ENCODE results near the gene CCL7. TPM values are rescaled to one million over a fixed set of nuclear protein-coding genes. Genes with fewer than 3 reads are reported as not detected.

The CCL7 gene
- total and polyA plus RNA-seq, 8 donors = not detected

- DNase-seq (no peak), FAIRE-seq (no peak), ATAC-seq (no peak)
- Histone ChIP-seq H3K36me3 (no peaks in the 10 kb centered on the region), H3K27me3 (no peaks in the 10 kb centered on the region), H3K27ac (no peak overlapping the region), H3K9me3 (no peaks in the 10 kb centered on the region), H3K4me3 (no peak overlapping the region), H3K4me1 (peaks cover 0 to 18% (median 8%) of the 10 kb centered on the region in 3 donors)
- intact Hi-C loops (cut with DNase I) = no loop called here
- WGBS, 2 donors = 34 to 64% methylated on average over 1 of the region's 1 CpG
- TF ChIP-seq CTCF (IDR thresholded peaks at IDR 0.05) = no peak
Measured at GRCh38 chr17:34257986-34258326, 12.1 kb upstream of the CCL7 start.

GRCh38 chr17:34259146-34259545, 10.9 kb upstream of the CCL7 start:
- FAIRE-seq (no peak), DNase-seq (no peak), ATAC-seq (peak in 2 of 4 donors; percentile 11 to 12)
- H3K4me1 ChIP-seq = peaks cover 0 to 6% (median 0%) of the 10 kb centered on the region in 3 donors
- TF ChIP-seq CTCF (IDR thresholded peaks at IDR 0.05) = no peak
- H3K36me3 ChIP-seq = no peaks in the 10 kb centered on the region
- H3K27me3 ChIP-seq = no peaks in the 10 kb centered on the region
- H3K4me3 ChIP-seq = no peak overlapping the region
- no peaks in the 10 kb centered on the region for H3K9me3 ChIP-seq
- intact Hi-C loops (cut with DNase I) = no loop called here
- H3K27ac ChIP-seq = peak overlapping the region in 2 of 4 donors; percentile 3 to 51

- TF ChIP-seq CTCF (IDR thresholded peaks at IDR 0.05) = no peak
- H3K4me1 ChIP-seq = no peaks in the 10 kb centered on the region
- H3K27ac ChIP-seq = no peak overlapping the region
- H3K9me3 ChIP-seq = no peaks in the 10 kb centered on the region
- no peaks in the 10 kb centered on the region for H3K27me3 ChIP-seq
- DNase-seq (no peak), FAIRE-seq (no peak), ATAC-seq (no peak)
- WGBS, 2 donors = 40 to 52% methylated on average over 4 of the region's 4 CpGs
- H3K36me3 ChIP-seq = no peaks in the 10 kb centered on the region
- H3K4me3 ChIP-seq = no peak overlapping the region
- intact Hi-C loops (cut with DNase I) = no loop called here
Measured at GRCh38 chr17:34260861-34261260, 9.2 kb upstream of the CCL7 start.

GRCh38 chr17:34261568-34262337, 8.3 kb upstream of the CCL7 start:
- H3K9me3 ChIP-seq = no peaks in the 10 kb centered on the region
- H3K4me1 ChIP-seq = no peaks in the 10 kb centered on the region
- H3K4me3 ChIP-seq = no peak overlapping the region
- H3K27me3 ChIP-seq = no peaks in the 10 kb centered on the region
- no peak for ATAC-seq
- H3K36me3 ChIP-seq = no peaks in the 10 kb centered on the region
- TF ChIP-seq CTCF (IDR thresholded peaks at IDR 0.05) = no peak
- 82% methylated on average over 5 of the region's 5 CpGs for WGBS, 2 donors
- FAIRE-seq = no peak
- no peak for DNase-seq
- intact Hi-C loops (cut with DNase I) = no loop called here
- H3K27ac ChIP-seq = no peak overlapping the region

GRCh38 chr17:34265711-34266110, 4.3 kb upstream of the CCL7 start:
- TF ChIP-seq CTCF (IDR thresholded peaks at IDR 0.05) = no peak
- H3K4me1 ChIP-seq = no peaks in the 10 kb centered on the region
- no peaks in the 10 kb centered on the region for H3K9me3 ChIP-seq
- H3K27me3 ChIP-seq = no peaks in the 10 kb centered on the region
- ATAC-seq (no peak), DNase-seq (no peak), FAIRE-seq (no peak)
- intact Hi-C loops (cut with DNase I) = no loop called here
- no peaks in the 10 kb centered on the region for H3K36me3 ChIP-seq
- H3K27ac ChIP-seq = no peak overlapping the region
- 30% methylated on average over 3 of the region's 3 CpGs for WGBS, 2 donors
- H3K4me3 ChIP-seq = no peak overlapping the region

Data from pancreas (tissue), 10 donors.